Smooth muscle cell (in vitro differentiated cells): ENCODE data around the gene PTPN13. TPM values are rescaled to one million over a fixed set of nuclear protein-coding genes. Genes with fewer than 3 reads are reported as not detected.

Experiments used
- DNase-seq: peaks from one replicate; lab custom pipeline; 2025; ENCODE audit not compliant: unreplicated experiment; lab: John Stamatoyannopoulos, UW
- H2AFZ ChIP-seq: fragments of 200-600 bp; sonication (generic); 2 replicates; pipeline ENCODE4 v1.6.0; 2016; ENCODE audit warnings: antibody characterized with exemption, low read depth, mild to moderate bottlenecking
- H3F3A ChIP-seq: fragments of 200-600 bp; sonication (generic); 2 replicates; pipeline ENCODE4 v1.6.0; 2017; ENCODE audit warnings: antibody characterized with exemption, low read depth
- H3K27ac ChIP-seq: fragments of 200-600 bp; sonication (generic); 2 replicates; pipeline ENCODE4 v1.5.1; 2016; ENCODE audit warnings: low read depth, mild to moderate bottlenecking
- H3K27me3 ChIP-seq: fragments of 200-600 bp; sonication (generic); 2 replicates; pipeline ENCODE4 v1.6.1; 2016; ENCODE audit warnings: low read depth, mild to moderate bottlenecking
- H3K36me3 ChIP-seq: fragments of 200-600 bp; sonication (generic); 2 replicates; pipeline ENCODE4 v1.5.1; 2016; ENCODE audit warnings: low read depth
- H3K4me1 ChIP-seq: fragments of 200-600 bp; sonication (generic); 2 replicates; pipeline ENCODE4 v1.5.1; 2016; ENCODE audit warnings: low read depth
- H3K4me2 ChIP-seq: fragments of 200-600 bp; sonication (generic); 2 replicates; pipeline ENCODE4 v1.6.0; 2016; ENCODE audit warnings: mild to moderate bottlenecking
- H3K4me3 ChIP-seq: fragments of 200-600 bp; sonication (generic); 2 replicates; pipeline ENCODE4 v1.5.1; 2016; ENCODE audit warnings: mild to moderate bottlenecking
- H3K79me2 ChIP-seq: fragments of 200-600 bp; sonication (generic); 2 replicates; pipeline ENCODE4 v1.6.0; 2016; ENCODE audit warnings: low read depth, mild to moderate bottlenecking
- H3K9ac ChIP-seq: fragments of 200-600 bp; sonication (generic); 2 replicates; pipeline ENCODE4 v1.6.0; 2016; ENCODE audit warnings: low read depth
- H3K9me3 ChIP-seq: fragments of 200-600 bp; sonication (generic); replicated peaks from 2 replicates; pipeline ENCODE4 v1.5.1; 2016; ENCODE audit warnings: low read depth
- H4K20me1 ChIP-seq: fragments of 200-600 bp; sonication (generic); 2 replicates; pipeline ENCODE4 v1.6.0; 2016; ENCODE audit warnings: low read depth
- WGBS: methylation state at CpG from one replicate; pipeline ENCODE4 v1.1.7; 2016; ENCODE audit warnings: low lambda C conversion rate; 5-methylcytosine and 5-hydroxymethylcytosine counted together
- polyA plus RNA-seq: library from polyadenylated mRNA; unstranded; fragments of >200 nt; fragmentation: Nextera tagmentation; extraction: Ambion mirVana; gene quantifications from 2 replicates; pipeline ENCODE4 v1.2.1, GENCODE V29; 2016
- total RNA-seq: library from RNA; depleted of rRNA; stranded (reverse); fragments of >200 nt; gene quantifications from 2 replicates; pipeline ENCODE4 v1.2.3, GENCODE V29; 2014
- TF ChIP-seq, protein P1 (sequence below): fragments of 200-600 bp; sonication (generic); IDR thresholded peaks from 2 replicates; pipeline ENCODE4 v1.5.1; 2017; ENCODE audit warnings: borderline replicate concordance, mild to moderate bottlenecking, antibody characterized with exemption; ENCODE audit not compliant: insufficient read depth, poor library complexity, severe bottlenecking

Gene PTPN13
- total and polyA plus RNA-seq, 2 experiments from 2014 or later = 14.9 to 52.9 TPM

GRCh38 chr4:86551387-86551786 lies 42.7 kb upstream of the PTPN13 start:
- peaks cover under 1% of the 10 kb centered on the region for H3K4me1 ChIP-seq
- no peak overlapping the region for H3K9ac ChIP-seq
- TF ChIP-seq, protein P1, sequence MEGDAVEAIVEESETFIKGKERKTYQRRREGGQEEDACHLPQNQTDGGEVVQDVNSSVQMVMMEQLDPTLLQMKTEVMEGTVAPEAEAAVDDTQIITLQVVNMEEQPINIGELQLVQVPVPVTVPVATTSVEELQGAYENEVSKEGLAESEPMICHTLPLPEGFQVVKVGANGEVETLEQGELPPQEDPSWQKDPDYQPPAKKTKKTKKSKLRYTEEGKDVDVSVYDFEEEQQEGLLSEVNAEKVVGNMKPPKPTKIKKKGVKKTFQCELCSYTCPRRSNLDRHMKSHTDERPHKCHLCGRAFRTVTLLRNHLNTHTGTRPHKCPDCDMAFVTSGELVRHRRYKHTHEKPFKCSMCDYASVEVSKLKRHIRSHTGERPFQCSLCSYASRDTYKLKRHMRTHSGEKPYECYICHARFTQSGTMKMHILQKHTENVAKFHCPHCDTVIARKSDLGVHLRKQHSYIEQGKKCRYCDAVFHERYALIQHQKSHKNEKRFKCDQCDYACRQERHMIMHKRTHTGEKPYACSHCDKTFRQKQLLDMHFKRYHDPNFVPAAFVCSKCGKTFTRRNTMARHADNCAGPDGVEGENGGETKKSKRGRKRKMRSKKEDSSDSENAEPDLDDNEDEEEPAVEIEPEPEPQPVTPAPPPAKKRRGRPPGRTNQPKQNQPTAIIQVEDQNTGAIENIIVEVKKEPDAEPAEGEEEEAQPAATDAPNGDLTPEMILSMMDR = no peak
- no peaks in the 10 kb centered on the region for H4K20me1 ChIP-seq
- DNase-seq = no peak
- H3K36me3 ChIP-seq = no peaks in the 10 kb centered on the region
- H3K27ac ChIP-seq = no peak overlapping the region
- H3K27me3 ChIP-seq = no peaks in the 10 kb centered on the region
- no peaks in the 10 kb centered on the region for H3K79me2 ChIP-seq
- H3K4me3 ChIP-seq = no peak overlapping the region
- H3F3A ChIP-seq = no peaks in the 10 kb centered on the region
- H3K9me3 ChIP-seq = no peaks in the 10 kb centered on the region
- WGBS = 97% methylated on average over 2 of the region's 2 CpGs
- no peak overlapping the region for H3K4me2 ChIP-seq
- no peak overlapping the region for H2AFZ ChIP-seq

GRCh38 chr4:86554646-86555045 lies 39.5 kb upstream of the PTPN13 start:
- Histone ChIP-seq H3K27ac (no peak overlapping the region), H3K9me3 (no peaks in the 10 kb centered on the region), H3K4me2 (no peak overlapping the region), H3F3A (no peaks in the 10 kb centered on the region), H4K20me1 (no peaks in the 10 kb centered on the region), H3K27me3 (no peaks in the 10 kb centered on the region), H2AFZ (no peak overlapping the region), H3K4me3 (no peak overlapping the region), H3K36me3 (no peaks in the 10 kb centered on the region), H3K9ac (no peak overlapping the region), H3K79me2 (no peaks in the 10 kb centered on the region), H3K4me1 (peaks cover 24% of the 10 kb centered on the region)
- TF ChIP-seq, protein P1 = no peak
- no peak for DNase-seq

DNA sequence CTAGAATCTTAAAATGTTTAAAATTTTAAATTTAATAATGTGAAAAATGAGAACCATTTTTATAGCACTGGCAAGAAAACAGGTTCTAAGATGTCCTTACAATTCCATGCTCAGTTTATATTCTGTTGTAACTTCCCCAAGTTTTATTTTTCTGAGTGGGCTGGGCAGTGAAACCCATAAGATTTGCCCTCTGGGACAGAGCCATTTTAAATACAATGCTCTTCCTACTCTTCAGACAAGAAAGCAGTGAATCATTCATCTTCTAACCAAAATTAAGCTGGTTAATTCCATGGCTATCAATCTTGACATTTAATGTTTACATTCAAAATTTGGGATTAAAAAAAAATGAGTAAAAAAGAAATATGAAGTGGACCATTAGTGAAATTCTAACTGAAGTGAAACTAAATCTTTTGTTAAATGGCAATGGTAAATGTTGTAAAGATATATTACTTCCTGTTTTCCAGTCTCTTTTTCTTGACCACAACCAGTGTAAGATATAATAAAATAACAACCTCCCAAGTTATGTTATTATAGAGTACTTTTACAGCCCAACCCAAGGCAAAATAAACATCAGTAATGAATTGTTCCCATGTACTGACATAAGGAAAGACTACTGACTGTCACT lies 37.2 kb upstream of the PTPN13 start:
- H4K20me1 ChIP-seq = no peaks in the 10 kb centered on the region
- peaks cover 24% of the 10 kb centered on the region for H3K4me1 ChIP-seq
- no peaks in the 10 kb centered on the region for H3K27me3 ChIP-seq
- peak overlapping the region; percentile 50 for H3K27ac ChIP-seq
- no peak overlapping the region for H3K9ac ChIP-seq
- DNase-seq = no peak
- TF ChIP-seq, protein P1 = no peak
- H3F3A ChIP-seq = no peaks in the 10 kb centered on the region
- H3K4me3 ChIP-seq = no peak overlapping the region
- H2AFZ ChIP-seq = peak overlapping the region; percentile 28
- no peaks in the 10 kb centered on the region for H3K79me2 ChIP-seq
- no peaks in the 10 kb centered on the region for H3K9me3 ChIP-seq
- H3K4me2 ChIP-seq = peak overlapping the region; percentile 62
- H3K36me3 ChIP-seq = no peaks in the 10 kb centered on the region

- Histone ChIP-seq H3K4me2 (peak overlapping the region; percentile 62), H3F3A (no peaks in the 10 kb centered on the region), H3K4me1 (peaks cover 24% of the 10 kb centered on the region), H3K9me3 (no peaks in the 10 kb centered on the region), H3K36me3 (no peaks in the 10 kb centered on the region), H2AFZ (peak overlapping the region; percentile 28), H3K4me3 (no peak overlapping the region), H3K27me3 (no peaks in the 10 kb centered on the region), H3K9ac (no peak overlapping the region), H3K79me2 (no peaks in the 10 kb centered on the region), H4K20me1 (no peaks in the 10 kb centered on the region), H3K27ac (peak overlapping the region; percentile 50)
- DNase-seq = no peak
- 62% methylated on average over 1 of the region's 1 CpG for WGBS
- TF ChIP-seq, protein P1 = no peak
Observed at GRCh38 chr4:86557526-86557925, 36.6 kb upstream of the PTPN13 start.
